Measurements from ENCODE around the gene PMEPA1.

PMEPA1 gene

DNA sequence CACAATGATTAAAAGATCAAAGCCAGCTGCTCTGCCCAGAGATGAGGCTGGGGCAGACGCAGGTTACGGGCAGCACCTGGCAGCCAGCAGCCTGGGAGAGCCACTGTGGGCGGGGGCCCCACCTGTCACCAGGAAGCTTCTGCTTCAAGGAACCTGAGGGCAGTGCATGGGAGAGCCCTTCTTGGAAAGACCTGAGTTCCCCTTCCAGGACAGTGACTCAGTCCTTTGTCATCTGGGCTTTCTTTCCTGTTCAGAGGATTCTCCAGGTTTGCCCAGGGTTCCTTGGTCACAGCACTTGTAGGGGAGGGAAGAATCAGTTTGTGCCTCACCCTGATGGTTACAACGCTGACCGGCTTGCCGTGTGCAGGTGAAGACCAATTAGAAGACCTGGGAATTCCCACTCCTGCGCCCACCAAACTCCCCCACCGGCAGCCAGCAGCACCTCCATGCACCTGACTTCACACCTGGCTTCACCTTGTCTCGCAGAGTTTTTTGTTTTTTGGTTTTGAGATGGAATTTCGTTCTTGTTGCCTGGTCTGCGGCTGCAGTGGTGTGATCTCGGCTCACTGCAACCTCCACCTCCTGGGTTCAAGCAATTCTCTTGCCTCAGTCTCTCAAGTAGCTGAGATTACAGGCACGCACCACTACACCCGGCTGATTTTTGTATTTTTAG, 91.6 kb downstream of the PMEPA1 start:
- Histone ChIP-seq H3K79me2 (ENCODE audit: low read length) (no peaks in the 10 kb centered on the region), H3K9me3 (ENCODE audit: insufficient read depth, low read length) (no peaks in the 10 kb centered on the region), H3K4me3 (ENCODE audit: low read length) (peak overlapping the region; percentile 74), H3K4me2 (ENCODE audit: low read length) (peak overlapping the region; percentile 98), H3K4me1 (ENCODE audit: low read length) (peaks cover 52% of the 10 kb centered on the region), H3K27me3 (ENCODE audit: low read depth, low read length) (peaks cover 68% of the 10 kb centered on the region), H3K36me3 (replicated peaks; ENCODE audit: low read depth, low read length) (no peaks in the 10 kb centered on the region), H4K20me1 (ENCODE audit: insufficient read depth, low read length) (peaks cover 6% of the 10 kb centered on the region; the same call in 1 of the 2 replicates), H3K27ac (ENCODE audit: low read length) (peak overlapping the region; percentile 78), H2AFZ (ENCODE audit: low read depth, low read length) (no peak overlapping the region), H3K9ac (ENCODE audit: low read length) (peak overlapping the region; percentile 65)
- TF ChIP-seq EZH2phosphoT487 (IDR thresholded peaks at IDR 0.05; ENCODE audit: low read depth) = no peak
- TF ChIP-seq, protein P1, sequence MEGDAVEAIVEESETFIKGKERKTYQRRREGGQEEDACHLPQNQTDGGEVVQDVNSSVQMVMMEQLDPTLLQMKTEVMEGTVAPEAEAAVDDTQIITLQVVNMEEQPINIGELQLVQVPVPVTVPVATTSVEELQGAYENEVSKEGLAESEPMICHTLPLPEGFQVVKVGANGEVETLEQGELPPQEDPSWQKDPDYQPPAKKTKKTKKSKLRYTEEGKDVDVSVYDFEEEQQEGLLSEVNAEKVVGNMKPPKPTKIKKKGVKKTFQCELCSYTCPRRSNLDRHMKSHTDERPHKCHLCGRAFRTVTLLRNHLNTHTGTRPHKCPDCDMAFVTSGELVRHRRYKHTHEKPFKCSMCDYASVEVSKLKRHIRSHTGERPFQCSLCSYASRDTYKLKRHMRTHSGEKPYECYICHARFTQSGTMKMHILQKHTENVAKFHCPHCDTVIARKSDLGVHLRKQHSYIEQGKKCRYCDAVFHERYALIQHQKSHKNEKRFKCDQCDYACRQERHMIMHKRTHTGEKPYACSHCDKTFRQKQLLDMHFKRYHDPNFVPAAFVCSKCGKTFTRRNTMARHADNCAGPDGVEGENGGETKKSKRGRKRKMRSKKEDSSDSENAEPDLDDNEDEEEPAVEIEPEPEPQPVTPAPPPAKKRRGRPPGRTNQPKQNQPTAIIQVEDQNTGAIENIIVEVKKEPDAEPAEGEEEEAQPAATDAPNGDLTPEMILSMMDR (IDR thresholded peaks at IDR 0.05; ENCODE audit: low read depth, low read length) = no peak

DNA sequence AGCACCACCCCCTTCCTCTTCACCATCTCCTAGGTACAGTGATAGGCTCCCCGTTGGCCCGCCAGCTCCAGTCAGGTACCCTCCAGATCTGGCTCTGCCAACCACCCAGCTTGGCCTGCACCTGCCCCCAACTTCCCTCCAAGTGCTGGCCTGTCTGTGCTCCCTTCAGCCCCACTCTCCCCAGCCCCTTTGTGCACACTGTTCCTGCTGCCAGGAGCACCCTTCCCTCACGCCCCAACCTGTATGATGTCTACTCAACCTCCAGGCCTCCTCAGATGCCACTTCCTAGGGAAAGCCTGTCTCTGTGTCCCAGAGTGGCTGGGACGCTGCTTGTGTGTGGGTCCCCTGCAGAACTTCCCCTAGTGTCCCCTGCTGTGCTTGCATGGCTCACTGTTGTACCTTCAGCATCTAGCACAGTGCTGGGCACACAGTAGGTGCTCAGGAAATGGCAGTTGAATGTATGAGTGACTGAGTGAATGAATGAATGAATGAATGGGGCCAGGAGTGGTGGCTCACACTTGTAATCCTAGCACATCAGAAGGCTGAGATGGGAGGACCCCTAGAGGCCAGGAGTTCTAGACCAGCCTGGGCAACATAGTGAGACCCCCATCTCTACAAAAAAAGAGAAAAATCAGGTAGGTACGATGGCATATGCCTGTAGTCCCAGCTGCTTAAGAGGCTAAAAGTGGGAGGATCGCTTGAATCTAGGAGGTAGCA, 92.6 kb downstream of the PMEPA1 start:
- Histone ChIP-seq H3K36me3 (replicated peaks; ENCODE audit: low read depth, low read length) (no peaks in the 10 kb centered on the region), H4K20me1 (ENCODE audit: insufficient read depth, low read length) (peaks cover 6% of the 10 kb centered on the region; the same call in 1 of the 2 replicates), H3K9ac (ENCODE audit: low read length) (no peak overlapping the region), H3K4me2 (ENCODE audit: low read length) (peak overlapping the region; percentile 98), H3K27me3 (ENCODE audit: low read depth, low read length) (peaks cover 67% of the 10 kb centered on the region), H2AFZ (ENCODE audit: low read depth, low read length) (no peak overlapping the region), H3K4me3 (ENCODE audit: low read length) (no peak overlapping the region), H3K79me2 (ENCODE audit: low read length) (no peaks in the 10 kb centered on the region), H3K9me3 (ENCODE audit: insufficient read depth, low read length) (no peaks in the 10 kb centered on the region), H3K27ac (ENCODE audit: low read length) (no peak overlapping the region), H3K4me1 (ENCODE audit: low read length) (peaks cover 47% of the 10 kb centered on the region)
- TF ChIP-seq, protein P1 (IDR thresholded peaks at IDR 0.05; ENCODE audit: low read depth, low read length) = no peak; the same call in 1 of the 2 replicates
- no peak for TF ChIP-seq EZH2phosphoT487 (IDR thresholded peaks at IDR 0.05; ENCODE audit: low read depth)

DNA sequence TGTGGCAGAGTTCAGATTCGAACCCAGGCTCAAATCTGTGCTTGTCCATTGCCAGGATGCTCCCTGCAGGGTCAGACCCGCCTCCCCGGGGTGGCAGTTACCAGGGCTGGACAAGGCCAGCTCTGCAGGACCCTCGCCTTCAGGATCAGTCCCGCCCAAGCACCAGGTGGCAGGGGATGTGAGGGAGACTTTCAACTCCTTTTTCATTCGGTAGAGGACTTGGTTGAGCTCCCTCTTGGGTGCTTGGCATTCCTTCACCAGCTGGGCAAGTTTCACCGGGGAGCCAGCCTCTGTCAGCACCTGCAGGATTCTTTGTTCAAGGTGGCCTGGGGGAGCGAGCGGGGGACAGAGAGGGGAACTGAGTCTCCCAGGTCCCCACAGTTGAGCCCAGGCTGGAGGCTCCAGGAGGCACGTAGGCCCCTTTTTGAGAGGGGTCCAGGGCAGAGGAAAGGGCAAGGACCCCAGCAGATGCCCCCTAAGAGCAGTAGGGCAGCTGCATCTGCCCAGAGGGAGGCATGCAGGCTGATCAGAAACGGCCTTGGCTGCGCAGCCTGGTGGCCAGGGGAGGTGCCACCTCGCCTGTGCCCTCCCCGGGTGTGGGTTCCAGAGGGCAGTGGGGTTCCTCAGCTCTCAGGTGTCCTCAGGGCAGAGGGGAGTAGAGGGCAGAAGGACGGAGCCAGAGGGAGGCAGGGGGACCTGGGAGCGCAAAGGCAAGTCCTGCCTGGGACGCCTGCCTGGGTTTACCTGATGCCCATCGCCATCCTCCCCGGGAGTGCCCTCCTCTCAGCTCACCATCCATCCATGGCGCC, 93.5 kb downstream of the PMEPA1 start:
- H4K20me1 ChIP-seq (ENCODE audit: insufficient read depth, low read length) = peaks cover 6% of the 10 kb centered on the region; the same call in 1 of the 2 replicates
- H3K9me3 ChIP-seq (ENCODE audit: insufficient read depth, low read length) = no peaks in the 10 kb centered on the region
- no peak overlapping the region for H2AFZ ChIP-seq (ENCODE audit: low read depth, low read length)
- H3K4me2 ChIP-seq (ENCODE audit: low read length) = no peak overlapping the region
- no peak overlapping the region for H3K4me3 ChIP-seq (ENCODE audit: low read length)
- no peaks in the 10 kb centered on the region for H3K79me2 ChIP-seq (ENCODE audit: low read length)
- no peak overlapping the region for H3K27ac ChIP-seq (ENCODE audit: low read length)
- H3K9ac ChIP-seq (ENCODE audit: low read length) = no peak overlapping the region
- H3K27me3 ChIP-seq (ENCODE audit: low read depth, low read length) = peaks cover 58% of the 10 kb centered on the region
- peaks cover 38% of the 10 kb centered on the region for H3K4me1 ChIP-seq (ENCODE audit: low read length)
- H3K36me3 ChIP-seq (replicated peaks; ENCODE audit: low read depth, low read length) = no peaks in the 10 kb centered on the region
- TF ChIP-seq EZH2phosphoT487 (IDR thresholded peaks at IDR 0.05; ENCODE audit: low read depth) = no peak
- TF ChIP-seq, protein P1 (IDR thresholded peaks at IDR 0.05; ENCODE audit: low read depth, low read length) = no peak

DNA sequence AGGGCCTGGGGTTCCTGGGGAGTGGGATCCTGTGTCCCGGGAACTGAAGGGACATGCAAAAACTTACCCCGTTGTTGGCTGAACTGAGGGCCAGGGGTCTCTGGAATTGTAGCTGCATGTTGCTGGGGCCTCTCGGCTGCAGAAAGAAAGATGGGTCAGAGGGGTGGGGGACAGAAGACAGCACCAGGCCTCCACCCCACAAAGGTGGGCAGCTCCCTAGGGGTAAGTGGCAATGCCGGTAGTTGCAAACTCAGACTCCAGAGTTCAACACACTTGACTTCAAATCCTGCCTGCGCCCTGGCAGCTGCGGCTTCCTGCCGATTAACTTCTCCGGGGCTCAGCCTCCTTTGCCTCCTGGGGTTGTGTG, 94.4 kb downstream of the PMEPA1 start:
- no peaks in the 10 kb centered on the region for H3K79me2 ChIP-seq (ENCODE audit: low read length)
- H3K36me3 ChIP-seq (replicated peaks; ENCODE audit: low read depth, low read length) = no peaks in the 10 kb centered on the region
- no peak overlapping the region for H3K4me2 ChIP-seq (ENCODE audit: low read length)
- H3K9ac ChIP-seq (ENCODE audit: low read length) = no peak overlapping the region
- H3K27ac ChIP-seq (ENCODE audit: low read length) = no peak overlapping the region
- H3K27me3 ChIP-seq (ENCODE audit: low read depth, low read length) = peaks cover 64% of the 10 kb centered on the region
- H3K4me3 ChIP-seq (ENCODE audit: low read length) = no peak overlapping the region
- TF ChIP-seq, protein P1 (IDR thresholded peaks at IDR 0.05; ENCODE audit: low read depth, low read length) = no peak
- no peak for TF ChIP-seq EZH2phosphoT487 (IDR thresholded peaks at IDR 0.05; ENCODE audit: low read depth)
- peaks cover 29% of the 10 kb centered on the region for H3K4me1 ChIP-seq (ENCODE audit: low read length)
- no peaks in the 10 kb centered on the region for H3K9me3 ChIP-seq (ENCODE audit: insufficient read depth, low read length)
- H4K20me1 ChIP-seq (ENCODE audit: insufficient read depth, low read length) = peaks cover 6% of the 10 kb centered on the region; the same call in 1 of the 2 replicates
- no peak overlapping the region for H2AFZ ChIP-seq (ENCODE audit: low read depth, low read length)

Measured in OCI-LY3 (cell line).